ENCODE measurements around the gene PMEPA1.

PMEPA1 gene

DNA sequence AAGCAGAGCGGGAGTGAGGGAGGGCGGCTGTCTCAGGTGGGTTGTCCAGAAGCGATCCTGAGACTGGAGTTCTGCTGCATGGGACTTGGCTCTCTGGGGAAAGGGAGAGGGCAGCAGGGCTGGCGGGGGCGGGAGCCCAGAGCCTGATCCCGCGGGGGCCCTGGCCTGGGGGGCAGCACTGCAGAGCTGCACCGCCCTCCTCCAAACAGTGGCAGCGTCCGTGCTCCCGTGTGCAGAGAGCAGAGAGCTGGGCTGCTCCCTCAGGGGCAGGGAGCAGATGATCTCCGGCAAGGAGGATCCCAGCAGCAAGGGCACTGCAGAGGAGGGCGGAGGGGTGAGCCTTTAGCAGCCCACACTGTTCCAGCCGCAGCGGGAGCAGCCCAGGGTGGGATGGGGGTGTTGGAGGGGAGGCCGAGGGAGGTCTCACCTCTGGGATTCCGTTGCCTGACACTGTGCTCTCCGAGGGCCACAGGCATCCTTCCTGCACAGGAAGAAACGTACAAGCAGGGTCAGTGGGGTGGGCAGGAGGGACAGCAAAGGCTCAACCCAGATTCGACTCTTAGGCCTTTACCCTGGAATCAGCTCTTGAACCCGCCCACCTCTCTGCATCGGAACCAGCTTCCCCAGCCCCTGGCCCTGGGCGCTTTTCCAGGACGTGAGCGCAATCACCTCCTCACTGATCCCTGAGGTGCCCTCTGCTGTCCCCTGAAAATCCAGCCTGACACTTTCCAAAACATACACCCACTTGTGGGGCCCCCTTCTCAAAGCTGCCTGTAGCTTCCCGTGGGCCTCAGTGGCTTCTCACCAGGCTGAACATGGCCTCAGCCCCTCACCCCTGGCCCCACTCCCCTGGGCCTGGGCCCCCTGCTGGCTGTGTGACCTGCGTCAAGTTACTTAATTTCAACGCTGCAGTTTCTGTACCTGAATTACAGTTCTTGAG is 56.9 kb downstream of the PMEPA1 start:
- Histone ChIP-seq H3K27me3 (ENCODE audit: control insufficient read depth, insufficient read depth, low read length) (no peaks in the 10 kb centered on the region), H3K4me1 (no peaks in the 10 kb centered on the region), H3K36me3 (ENCODE audit: control insufficient read depth, insufficient read depth, low read length) (no peaks in the 10 kb centered on the region), H3K27ac (no peak overlapping the region), H2AFZ (no peak overlapping the region), H3K4me2 (ENCODE audit: low read length) (no peak overlapping the region), H3K4me3 (ENCODE audit: low read depth, low read length) (no peak overlapping the region), H3K79me2 (no peaks in the 10 kb centered on the region), H3K9me3 (ENCODE audit: control insufficient read depth, low read length) (no peaks in the 10 kb centered on the region), H3K9ac (no peak overlapping the region)
- TF ChIP-seq, protein P1, sequence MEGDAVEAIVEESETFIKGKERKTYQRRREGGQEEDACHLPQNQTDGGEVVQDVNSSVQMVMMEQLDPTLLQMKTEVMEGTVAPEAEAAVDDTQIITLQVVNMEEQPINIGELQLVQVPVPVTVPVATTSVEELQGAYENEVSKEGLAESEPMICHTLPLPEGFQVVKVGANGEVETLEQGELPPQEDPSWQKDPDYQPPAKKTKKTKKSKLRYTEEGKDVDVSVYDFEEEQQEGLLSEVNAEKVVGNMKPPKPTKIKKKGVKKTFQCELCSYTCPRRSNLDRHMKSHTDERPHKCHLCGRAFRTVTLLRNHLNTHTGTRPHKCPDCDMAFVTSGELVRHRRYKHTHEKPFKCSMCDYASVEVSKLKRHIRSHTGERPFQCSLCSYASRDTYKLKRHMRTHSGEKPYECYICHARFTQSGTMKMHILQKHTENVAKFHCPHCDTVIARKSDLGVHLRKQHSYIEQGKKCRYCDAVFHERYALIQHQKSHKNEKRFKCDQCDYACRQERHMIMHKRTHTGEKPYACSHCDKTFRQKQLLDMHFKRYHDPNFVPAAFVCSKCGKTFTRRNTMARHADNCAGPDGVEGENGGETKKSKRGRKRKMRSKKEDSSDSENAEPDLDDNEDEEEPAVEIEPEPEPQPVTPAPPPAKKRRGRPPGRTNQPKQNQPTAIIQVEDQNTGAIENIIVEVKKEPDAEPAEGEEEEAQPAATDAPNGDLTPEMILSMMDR (IDR thresholded peaks at IDR 0.05) = no peak

DNA sequence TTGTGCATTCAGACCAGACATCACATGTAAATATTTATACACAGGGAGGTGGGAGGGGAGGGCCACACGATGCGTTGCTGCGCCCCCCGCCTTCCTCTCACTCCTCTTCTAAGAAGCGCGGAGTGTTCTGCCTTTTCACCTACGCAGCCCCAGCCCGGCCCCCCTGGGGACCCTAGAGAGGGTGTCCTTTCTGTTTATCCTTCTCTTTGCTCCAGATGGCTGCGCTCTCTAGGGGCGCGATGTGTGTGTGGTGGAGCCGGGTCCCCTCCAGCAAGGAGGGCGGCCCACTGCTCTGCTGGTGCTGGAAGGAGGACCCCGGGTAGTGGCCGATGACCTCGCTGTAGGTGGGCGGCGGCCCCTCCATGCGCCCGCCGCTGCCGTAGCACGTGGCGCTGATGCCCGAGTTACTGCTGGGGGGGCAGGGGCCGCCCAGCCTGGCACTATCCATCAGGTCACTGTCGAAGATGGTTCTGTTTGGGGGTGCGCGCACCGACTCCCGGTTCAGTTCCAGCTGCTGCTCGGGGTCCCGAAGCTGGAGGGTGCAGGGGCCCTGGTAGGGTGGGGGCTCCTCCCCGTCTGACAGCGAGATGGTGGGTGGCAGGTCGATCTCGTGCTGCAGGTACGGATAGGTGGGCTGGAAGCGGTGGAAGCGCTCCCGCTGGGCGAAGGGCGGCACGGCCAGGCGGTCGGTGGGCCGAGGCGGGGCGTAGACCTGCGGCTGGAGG is 57.8 kb downstream of the PMEPA1 start:
- H3K4me2 ChIP-seq (ENCODE audit: low read length) = no peak overlapping the region
- no peak overlapping the region for H3K9ac ChIP-seq
- H3K27ac ChIP-seq = no peak overlapping the region
- H2AFZ ChIP-seq = no peak overlapping the region
- no peaks in the 10 kb centered on the region for H3K9me3 ChIP-seq (ENCODE audit: control insufficient read depth, low read length)
- H3K79me2 ChIP-seq = no peaks in the 10 kb centered on the region
- TF ChIP-seq, protein P1 (IDR thresholded peaks at IDR 0.05) = no peak
- H3K27me3 ChIP-seq (ENCODE audit: control insufficient read depth, insufficient read depth, low read length) = no peaks in the 10 kb centered on the region
- H3K36me3 ChIP-seq (ENCODE audit: control insufficient read depth, insufficient read depth, low read length) = no peaks in the 10 kb centered on the region
- no peak overlapping the region for H3K4me3 ChIP-seq (ENCODE audit: low read depth, low read length)
- H3K4me1 ChIP-seq = no peaks in the 10 kb centered on the region

GRCh38 chr20:57650756-57651483 is 58.9 kb downstream of the PMEPA1 start:
- Histone ChIP-seq H3K4me3 (ENCODE audit: low read depth, low read length) (no peak overlapping the region), H3K27me3 (ENCODE audit: control insufficient read depth, insufficient read depth, low read length) (no peaks in the 10 kb centered on the region), H3K27ac (no peak overlapping the region), H3K4me1 (no peaks in the 10 kb centered on the region), H3K9ac (no peak overlapping the region), H3K79me2 (no peaks in the 10 kb centered on the region), H3K36me3 (ENCODE audit: control insufficient read depth, insufficient read depth, low read length) (no peaks in the 10 kb centered on the region), H2AFZ (no peak overlapping the region), H3K4me2 (ENCODE audit: low read length) (no peak overlapping the region), H3K9me3 (ENCODE audit: control insufficient read depth, low read length) (no peaks in the 10 kb centered on the region)
- TF ChIP-seq, protein P1 (IDR thresholded peaks at IDR 0.05) = no peak

DNA sequence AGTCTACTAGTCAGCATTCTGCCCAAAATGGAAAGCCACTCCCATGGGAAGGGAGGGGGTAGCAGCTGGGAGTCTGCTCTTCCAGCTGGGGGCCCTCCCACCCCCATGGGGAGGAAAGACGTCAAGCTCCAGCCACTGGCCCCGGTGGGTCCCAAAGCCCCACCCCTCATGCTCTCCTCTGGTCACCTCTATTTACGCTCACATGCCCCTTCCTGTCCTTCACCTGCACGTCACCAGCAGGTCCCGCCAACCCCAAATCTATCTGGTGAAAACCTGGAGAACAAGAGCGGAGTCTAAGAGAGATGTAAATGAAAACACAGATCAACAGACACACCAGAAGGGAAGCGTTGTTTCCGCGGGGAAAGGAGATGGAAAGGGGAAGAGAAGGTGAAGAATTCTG is 59.5 kb downstream of the PMEPA1 start:
- TF ChIP-seq, protein P1 (IDR thresholded peaks at IDR 0.05) = no peak
- H3K9ac ChIP-seq = no peak overlapping the region
- no peak overlapping the region for H3K27ac ChIP-seq
- no peaks in the 10 kb centered on the region for H3K36me3 ChIP-seq (ENCODE audit: control insufficient read depth, insufficient read depth, low read length)
- no peak overlapping the region for H3K4me2 ChIP-seq (ENCODE audit: low read length)
- no peaks in the 10 kb centered on the region for H3K79me2 ChIP-seq
- no peaks in the 10 kb centered on the region for H3K4me1 ChIP-seq
- no peaks in the 10 kb centered on the region for H3K27me3 ChIP-seq (ENCODE audit: control insufficient read depth, insufficient read depth, low read length)
- H2AFZ ChIP-seq = no peak overlapping the region
- H3K4me3 ChIP-seq (ENCODE audit: low read depth, low read length) = no peak overlapping the region
- H3K9me3 ChIP-seq (ENCODE audit: control insufficient read depth, low read length) = no peaks in the 10 kb centered on the region
